HG02642 (cell line): ENCODE data around the gene INTS14.
"Not testable (repeated sequence)": the region's sequence is repeated elsewhere in the genome, so short reads cannot be mapped to it uniquely, and the experiment has no call there.

Experiments
- ATAC-seq: cut with Tn5 transposase; IDR thresholded peaks from one replicate; pipeline ENCODE4 v1.9.1; 2021; ENCODE audit warnings: mild to moderate bottlenecking; ENCODE audit not compliant: unreplicated experiment, poor library complexity

INTS14 gene

GRCh38 chr15:65583701-65584100 lies 27.2 kb downstream of the INTS14 start:
- no peak for ATAC-seq

DNA sequence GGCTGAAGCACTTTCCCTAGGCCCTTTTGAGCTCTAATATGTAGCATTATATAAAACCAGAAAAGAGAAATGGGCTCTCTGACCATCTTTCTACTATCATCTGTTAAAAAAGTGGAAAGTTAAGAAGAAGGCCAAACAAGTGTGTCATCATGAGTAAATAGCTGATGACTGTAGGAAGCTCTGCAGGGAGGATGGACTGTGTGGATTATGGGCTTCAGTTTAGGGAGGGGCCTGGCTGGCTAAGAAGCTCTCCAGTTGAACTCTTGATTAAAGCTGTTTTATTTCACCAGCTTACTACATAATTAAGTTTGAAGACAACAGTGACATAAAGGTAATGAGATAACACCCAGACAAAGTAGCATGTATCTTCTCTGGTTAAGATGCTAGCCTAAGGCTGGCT lies 30.6 kb downstream of the INTS14 start:
- ATAC-seq, result no peak

- no peak for ATAC-seq
Observed at GRCh38 chr15:65579762-65580161, 31.2 kb downstream of the INTS14 start.

- no peak for ATAC-seq
Observed at GRCh38 chr15:65578904-65579728, 31.8 kb downstream of the INTS14 start.

DNA sequence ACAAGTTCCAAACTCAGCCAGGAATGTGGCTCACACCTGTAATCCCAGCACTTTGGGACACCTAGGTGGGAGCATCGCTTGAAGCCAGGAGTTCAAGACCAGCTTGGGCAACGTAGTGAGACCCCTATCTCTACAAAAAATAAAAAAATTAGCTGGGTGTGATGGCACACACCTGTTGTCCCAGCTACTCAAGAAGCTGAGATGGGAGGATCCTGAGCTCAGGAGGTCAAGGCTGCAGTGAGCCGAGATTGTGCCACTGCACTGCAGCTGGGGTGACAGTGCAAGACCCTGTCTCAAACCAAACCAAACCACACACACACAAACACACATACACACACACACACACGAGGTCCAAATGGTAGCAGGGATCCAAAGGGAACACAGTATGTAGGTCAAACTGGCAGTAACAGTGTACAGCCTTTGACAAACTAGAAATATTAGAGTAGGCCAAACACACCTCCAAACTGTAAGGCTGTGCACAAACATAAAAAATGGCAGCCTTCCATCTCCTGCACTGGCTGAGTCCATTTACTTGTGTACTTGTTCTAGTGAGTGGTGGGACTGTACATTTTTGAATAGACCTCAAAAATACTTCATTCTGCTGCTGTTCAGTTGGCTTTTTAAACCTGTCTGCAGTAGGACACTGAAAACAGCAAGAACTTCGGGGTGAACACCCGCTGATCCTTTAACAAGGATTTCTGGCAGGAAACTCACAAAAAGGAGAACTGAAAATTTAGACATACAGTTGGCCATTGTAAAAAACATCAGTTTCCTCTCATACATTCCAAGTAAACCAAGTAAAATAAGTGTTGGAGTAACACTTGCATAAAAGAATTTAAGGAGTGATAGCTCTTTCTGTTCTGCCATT lies 33.6 kb downstream of the INTS14 start:
- ATAC-seq, result no peak

DNA sequence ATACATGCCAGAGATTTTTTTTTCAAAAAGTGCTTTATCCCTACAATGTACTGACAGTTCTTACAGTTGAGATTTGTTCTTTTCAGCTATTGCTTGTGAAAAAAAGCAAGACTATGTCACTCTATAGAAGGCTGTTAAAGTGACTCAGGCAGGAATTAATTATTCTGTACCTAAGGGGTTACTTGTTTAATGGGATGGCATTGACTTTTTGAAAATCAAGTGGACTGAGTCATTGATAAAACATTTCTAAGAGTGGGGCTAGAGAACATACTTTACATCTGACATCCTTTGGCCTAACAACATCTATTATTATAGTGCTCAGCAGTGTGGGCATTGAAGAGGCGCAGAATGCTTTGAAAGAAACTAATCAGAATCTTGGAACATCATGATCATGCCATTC lies 34.3 kb downstream of the INTS14 start:
- ATAC-seq, result no peak

DNA sequence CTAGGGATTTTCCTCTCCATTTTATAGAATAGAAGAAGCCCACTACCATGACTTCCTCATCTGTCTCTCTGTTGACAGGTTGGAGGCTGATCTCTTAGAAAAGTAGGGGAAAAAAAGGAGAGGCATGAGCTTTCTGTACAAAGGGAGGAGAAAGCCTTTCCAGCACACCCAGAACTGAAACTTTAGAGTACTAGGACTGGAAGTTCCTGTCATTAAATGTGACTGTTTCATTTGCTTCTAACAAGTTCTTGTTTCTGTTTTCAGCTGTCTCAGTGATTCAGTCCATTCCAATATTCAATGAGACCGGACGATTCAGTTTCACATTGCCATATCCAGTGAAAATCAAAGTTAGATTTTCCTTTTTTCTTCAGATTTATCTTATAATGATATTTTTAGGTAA lies 39.0 kb downstream of the INTS14 start:
- ATAC-seq, result no peak

DNA sequence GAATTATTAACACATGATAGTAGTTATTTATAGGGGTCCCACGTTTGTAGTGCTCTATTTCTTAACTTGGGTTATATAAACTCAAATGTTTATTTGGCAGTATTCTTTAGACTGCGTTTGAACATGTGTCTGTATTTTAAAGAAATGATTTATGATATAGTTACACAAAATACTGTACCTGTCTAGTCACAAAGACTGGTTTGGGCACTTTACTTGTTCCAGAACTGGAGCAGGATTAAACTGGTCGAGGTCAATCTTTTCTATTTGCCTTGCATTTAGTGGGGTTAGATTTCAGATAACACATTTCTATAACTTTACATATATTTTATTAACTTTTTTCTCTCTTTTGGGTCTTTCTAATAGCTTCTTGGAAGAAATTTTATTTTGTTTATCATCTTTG lies 41.2 kb downstream of the INTS14 start:
- ATAC-seq, result no peak

DNA sequence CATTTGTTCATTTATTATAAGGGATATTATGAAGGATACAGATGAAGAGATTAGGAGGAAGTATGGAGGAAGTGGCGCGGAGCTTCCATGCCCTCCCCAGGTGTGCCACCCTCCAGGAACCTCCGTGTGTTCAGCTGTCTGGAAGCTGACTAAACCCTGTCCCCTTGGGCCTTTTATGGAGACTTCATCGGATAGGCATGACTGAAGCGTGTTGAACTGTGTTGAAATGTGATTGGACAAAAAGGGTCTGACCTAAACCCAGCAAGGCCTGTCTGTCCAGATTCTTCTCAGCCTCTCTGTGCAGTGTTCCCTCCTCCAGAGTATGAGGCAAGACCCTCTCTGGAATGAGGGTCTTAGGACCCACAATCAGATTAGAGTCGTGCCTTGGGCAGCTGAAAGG lies 49.0 kb downstream of the INTS14 start:
- ATAC-seq, result no peak

DNA sequence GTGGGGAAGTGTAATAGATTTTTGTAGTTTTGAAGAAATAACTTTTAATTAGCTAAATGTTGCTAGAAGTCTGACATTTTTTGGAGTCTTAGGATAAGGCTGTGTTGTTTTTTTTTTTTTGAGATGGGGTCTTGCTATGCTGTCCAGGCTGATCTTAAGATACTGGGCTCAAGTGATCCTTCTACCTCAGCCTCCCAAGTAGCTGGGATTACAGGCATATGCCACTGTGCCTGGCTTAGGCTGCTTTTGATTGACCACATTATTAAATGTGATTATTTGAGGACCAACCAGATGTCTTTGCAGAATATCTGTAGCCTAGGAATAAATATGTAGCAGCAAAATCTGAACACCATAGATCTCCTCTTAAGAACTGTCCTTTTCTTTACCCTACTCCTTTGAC lies 51.0 kb downstream of the INTS14 start:
- no peak for ATAC-seq

DNA sequence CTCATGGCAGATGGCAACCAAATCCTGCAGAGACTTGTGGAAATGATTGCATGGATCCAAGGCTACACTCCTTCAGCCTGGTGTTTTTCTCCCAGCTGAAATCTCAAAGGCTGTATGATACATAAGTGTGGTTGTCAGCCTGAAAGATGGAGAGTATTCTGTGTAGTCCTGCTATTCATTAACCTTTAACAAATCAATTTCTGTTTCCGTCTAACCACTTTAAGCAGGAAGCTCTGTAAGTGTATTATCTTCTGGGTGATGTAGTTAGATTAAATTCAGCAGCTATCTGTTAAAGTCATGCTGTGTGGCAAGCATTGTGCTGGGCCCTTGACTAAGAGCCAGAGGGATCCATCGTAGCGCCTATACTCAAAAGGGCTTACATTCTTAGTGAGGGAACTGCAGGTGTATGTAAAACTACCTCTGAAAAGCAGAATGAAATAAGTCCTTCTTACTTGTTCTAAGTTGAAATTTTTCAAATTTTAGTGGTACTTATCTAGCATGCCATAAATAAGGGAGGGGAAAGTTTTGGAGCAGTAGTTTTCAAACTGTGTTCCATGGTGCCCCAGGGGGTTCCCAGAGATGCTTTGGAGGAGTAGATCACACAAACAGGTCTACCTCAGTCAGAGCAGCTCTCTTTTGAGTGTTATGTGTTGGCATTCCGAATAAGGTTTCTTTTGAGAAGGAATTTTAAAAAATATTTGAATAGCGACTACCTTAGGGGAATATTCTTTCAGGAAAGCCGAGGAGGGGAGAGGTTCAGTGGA lies 51.8 kb downstream of the INTS14 start:
- no peak for ATAC-seq

DNA sequence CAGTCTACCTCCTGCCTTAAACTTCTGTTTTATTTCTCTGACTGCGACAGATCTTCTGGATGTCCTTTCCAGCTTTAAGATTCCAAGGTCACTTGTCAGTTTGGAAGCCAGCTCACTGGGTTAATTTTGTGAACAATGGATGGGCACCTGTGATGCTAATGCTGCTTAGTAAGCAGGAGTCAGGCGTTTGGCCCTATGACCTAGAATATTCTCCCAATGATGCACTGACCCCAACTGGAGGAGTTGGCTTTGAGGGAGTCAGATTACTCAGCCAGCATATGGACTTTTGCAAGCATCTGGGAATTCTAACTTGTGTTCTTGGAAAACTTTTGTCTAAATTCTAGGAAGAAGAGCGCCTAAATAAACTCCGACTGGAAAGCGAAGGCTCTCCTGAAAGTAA lies 52.6 kb downstream of the INTS14 start:
- no peak for ATAC-seq

DNA sequence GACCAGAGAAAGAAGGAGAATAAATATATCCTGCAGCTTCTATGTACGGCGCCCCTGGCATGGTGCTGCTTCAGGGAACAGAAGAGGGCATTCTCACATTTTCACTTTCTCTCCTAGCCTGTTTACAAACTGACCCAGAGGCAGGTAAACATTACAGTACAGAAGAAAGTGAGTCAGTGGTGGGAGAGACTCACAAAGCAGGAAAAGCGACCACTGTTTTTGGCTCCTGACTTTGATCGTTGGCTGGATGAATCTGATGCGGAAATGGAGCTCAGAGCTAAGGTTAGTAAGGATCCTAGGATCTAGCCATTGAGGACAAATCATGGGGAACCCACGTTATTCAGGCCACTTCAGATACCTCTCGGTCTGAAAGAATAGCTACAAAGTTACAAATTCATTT lies 54.3 kb downstream of the INTS14 start:
- ATAC-seq, result no peak

DNA sequence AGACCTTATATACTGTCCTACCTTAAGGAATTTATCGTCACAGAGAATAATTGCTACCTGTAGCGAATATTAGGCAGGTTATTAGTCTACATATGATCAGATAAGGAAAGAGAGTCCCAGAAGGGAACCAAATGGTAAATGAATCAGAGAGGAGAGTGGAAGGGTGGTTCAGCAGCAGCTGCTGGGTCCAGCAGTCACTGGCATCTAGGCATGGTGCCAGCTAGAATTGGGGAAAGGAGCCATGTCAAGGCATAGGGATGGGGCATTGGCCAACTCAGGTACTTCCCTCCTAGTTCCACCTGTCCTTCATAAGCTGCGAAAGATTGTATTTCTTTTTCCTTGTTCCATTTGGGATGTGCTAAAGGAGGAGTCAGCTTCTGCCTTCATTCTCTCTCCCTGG lies 57.2 kb downstream of the INTS14 start:
- no peak for ATAC-seq

DNA sequence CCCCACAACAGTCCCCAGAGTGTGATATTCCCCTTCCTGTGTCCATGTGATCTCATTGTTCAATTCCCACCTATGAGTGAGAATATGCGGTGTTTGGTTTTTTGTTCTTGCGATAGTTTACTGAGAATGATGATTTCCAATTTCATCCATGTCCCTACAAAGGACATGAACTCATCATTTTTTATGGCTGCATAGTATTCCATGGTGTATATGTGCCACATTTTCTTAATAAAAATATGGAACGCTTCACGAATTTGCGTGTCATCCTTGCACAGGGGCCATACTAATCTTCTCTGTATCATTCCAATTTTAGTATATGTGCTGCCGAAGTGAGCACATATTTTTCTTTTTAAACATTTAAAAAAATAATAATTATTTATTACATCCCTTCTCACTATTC lies 58.1 kb downstream of the INTS14 start:
- not testable (repeated sequence) for ATAC-seq

DNA sequence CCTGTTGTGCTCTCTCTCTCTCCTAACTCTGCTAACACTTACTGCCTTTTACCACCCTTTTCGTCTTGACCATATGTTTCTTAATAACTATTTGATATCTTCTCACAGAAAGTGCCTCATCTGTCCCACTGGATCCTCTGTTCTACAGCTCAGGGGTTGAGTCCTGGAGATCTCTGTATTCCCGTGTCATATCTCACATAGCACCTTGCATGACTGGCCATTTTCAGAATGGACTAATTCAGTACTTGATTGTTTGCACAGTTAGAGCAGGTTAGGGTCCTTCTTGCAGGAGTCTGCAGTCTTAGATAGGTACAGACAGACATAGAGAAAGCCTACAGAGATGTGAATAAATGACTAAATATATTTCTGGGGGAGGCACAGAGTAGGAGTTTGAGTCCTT lies 59.7 kb downstream of the INTS14 start:
- ATAC-seq, result no peak

GRCh38 chr15:65550681-65551098 lies 60.2 kb downstream of the INTS14 start:
- ATAC-seq, result no peak

DNA sequence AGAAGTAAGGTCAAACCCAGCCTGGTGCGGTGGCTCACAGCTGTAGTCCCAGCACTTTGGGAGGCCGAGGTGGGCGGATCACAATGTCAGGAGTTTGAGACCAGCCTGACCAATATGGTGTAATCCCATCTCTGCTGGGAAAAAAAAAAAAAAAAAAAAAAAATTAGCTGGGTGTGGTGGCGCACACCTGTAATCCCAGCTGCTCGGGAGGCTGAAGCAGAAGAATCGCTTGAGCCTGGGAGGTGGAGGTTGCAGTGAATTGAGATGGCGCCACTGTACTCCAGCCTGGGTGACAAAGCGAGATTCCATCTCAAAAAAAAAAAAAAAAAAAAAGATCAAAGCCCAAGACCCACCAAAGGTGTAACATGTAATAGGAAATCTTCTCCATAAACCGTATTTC lies 61.6 kb downstream of the INTS14 start:
- not testable (repeated sequence) for ATAC-seq

GRCh38 chr15:65547841-65548240 lies 63.1 kb downstream of the INTS14 start:
- no peak for ATAC-seq

GRCh38 chr15:65541231-65541820 lies 69.6 kb downstream of the INTS14 start:
- no peak for ATAC-seq
